HG02642 (cell line): ENCODE results near the gene RGL3.
"Not testable (repeated sequence)": the region's sequence is repeated elsewhere in the genome, so short reads cannot be mapped to it uniquely, and the experiment has no call there.

Experiments
- ATAC-seq: cut with Tn5 transposase; IDR thresholded peaks from one replicate; pipeline ENCODE4 v1.9.1; 2021; ENCODE audit warnings: mild to moderate bottlenecking; ENCODE audit not compliant: unreplicated experiment, poor library complexity

RGL3 gene

DNA sequence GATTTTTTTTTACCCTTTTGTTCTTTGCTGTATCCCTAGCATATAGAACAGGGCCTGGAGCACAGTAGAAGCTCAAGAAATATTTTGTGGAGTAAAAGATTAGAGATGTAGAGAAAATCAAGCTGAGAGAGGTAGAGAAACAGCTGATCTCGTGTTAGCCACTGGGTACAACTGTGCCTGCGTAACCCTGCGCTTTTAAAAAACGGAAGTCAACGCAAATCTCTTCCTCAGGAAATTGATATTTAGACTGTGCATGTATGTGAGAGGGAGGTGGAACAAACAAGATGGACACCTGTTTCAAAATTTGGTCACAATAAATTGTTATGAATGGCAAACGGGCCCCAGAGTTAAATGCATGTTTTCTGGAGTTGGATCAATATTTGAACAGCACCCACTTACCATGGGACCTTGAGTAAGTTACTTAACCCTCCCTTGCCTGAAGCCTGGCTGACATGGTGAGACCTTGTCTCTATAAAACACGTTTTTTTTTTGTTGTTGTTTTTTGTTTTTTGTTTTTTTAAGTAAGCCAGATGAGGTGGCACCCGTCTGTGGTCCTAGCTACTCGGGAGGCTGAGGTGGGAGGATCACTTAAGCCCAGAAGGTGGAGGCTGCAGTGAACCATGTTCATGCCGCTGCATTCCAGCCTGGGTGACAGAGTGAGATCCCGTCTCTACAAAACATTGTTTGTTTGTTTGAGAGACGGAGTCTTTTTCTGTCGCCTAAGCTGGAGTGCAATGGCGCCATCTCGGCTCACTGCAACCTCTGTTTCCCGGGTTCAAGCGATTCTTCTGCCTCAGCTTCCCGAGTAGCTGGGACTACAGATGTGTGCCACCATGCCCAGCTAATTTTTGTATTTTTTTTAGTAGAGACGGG lies 31.7 kb downstream of the RGL3 start:
- ATAC-seq = no peak

DNA sequence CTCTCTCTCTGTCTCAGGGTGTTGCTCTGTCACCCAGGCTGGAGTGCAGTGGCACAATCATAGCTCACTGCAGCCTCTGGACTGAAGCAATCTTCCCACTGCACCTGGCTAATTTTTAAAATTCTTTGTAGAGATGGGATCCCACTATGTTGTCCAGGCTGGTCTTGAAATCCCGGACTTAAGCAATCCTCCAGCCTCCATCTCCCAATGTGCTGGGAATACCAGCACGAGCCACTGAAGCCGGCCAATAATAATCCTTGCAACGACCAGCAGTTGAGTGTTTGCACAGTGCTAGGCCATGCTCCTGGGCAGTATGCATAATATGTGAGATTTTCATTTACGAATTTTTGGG lies 34.4 kb downstream of the RGL3 start:
- ATAC-seq = no peak

DNA sequence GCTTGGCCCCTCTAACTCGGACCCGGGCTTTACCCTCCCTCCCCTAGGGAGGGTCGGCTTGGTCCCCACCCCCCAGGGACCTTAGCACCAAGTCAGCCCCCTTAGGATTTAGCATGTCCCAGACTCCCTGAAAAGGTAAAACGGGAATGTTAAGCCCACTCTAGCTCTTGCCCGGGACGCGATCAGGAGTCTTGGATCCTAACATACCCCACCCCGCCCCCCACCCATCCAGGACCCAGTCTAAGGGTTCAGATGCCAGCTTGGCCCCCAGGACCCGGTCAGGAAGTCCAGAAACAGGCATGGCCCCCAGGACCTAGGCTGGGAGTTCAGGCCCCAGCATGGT lies 35.4 kb downstream of the RGL3 start:
- no peak for ATAC-seq

GRCh38 chr19:11382898-11383705 lies 36.0 kb downstream of the RGL3 start:
- ATAC-seq = no peak

GRCh38 chr19:11380653-11381537 lies 38.2 kb downstream of the RGL3 start:
- ATAC-seq = peak; percentile 83

GRCh38 chr19:11379857-11380350 lies 39.2 kb downstream of the RGL3 start:
- ATAC-seq = no peak

- not testable (repeated sequence) for ATAC-seq
Observed at GRCh38 chr19:11379269-11379845, 39.8 kb downstream of the RGL3 start.

GRCh38 chr19:11378319-11379189 lies 40.6 kb downstream of the RGL3 start:
- ATAC-seq = no peak

GRCh38 chr19:11377756-11378155 lies 41.4 kb downstream of the RGL3 start:
- no peak for ATAC-seq

GRCh38 chr19:11377237-11377636 lies 41.9 kb downstream of the RGL3 start:
- ATAC-seq = no peak

DNA sequence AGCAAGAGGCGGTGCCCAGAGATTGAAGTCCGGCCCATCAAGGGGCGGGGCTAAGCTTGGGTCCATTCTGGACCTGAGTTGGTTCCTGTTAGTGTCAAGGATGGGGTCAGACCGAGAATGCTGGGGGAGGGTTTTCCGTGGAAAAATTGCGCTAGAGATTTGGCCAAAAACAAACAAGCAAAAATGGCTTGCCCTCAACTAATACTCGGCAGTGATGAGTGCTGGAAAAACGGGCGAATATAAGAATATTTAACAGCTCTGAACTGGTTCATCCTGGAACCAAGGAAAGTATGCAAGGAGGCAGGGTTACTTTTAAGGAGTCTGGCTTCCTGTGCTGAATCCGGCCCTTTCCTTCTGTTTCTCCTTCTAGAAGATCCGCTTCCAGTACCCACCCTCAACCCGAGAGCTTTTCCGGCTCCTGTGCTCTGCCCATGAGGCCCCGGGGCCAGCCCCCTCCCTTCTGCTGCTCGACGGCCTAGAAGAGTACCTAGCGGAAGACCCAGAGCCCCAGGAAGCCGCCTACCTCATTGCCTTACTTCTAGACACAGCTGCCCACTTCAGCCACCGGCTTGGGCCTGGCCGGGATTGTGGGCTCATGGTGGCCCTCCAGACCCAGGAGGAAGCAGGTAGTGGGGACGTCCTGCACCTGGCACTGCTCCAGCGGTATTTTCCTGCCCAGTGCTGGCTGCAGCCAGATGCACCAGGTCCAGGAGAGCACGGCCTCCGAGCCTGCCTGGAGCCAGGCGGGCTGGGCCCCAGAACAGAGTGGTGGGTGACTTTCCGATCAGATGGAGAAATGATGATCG lies 43.8 kb downstream of the RGL3 start:
- no peak for ATAC-seq

- peak; percentile 89 for ATAC-seq
Observed at GRCh38 chr19:11374433-11375142, 44.5 kb downstream of the RGL3 start, which contains the start of gene SWSAP1. Gene SWSAP1, plus strand, starts transcription at chr19:11374666. Its CDS starts 15 bp downstream, at chr19:11374681.

GRCh38 chr19:11373885-11374432 lies 45.2 kb downstream of the RGL3 start:
- ATAC-seq = no peak

GRCh38 chr19:11373166-11373884 lies 45.8 kb downstream of the RGL3 start:
- ATAC-seq = no peak

- ATAC-seq = no peak
Observed at GRCh38 chr19:11370744-11371143, 48.4 kb downstream of the RGL3 start.

DNA sequence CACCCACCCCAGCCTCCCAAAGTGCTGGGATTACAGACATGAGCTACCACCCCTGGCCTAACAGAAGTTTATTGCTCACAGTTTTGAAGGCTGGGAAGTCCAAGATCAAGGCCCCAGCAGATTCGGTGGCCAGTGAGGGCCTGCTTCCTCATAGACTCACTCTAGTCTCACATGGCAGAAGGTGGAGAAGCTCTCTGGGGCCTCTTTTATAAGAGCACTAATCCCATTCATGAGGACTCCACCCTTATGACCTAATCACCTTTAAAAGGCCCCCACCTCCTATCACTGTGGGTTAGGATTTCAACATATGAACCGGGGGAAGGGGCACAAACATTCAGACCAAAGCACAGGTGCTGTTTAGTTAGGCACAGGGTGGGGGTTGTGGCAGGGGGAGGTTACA lies 51.6 kb downstream of the RGL3 start:
- no peak for ATAC-seq
